Measurements from ENCODE around the gene TBC1D5.
"Not testable (repeated sequence)": the region's sequence is repeated elsewhere in the genome, so short reads cannot be mapped to it uniquely, and the experiment has no call there.

Gene TBC1D5

GRCh38 chr3:17747890-17748247, 5.4 kb upstream of the TBC1D5 start:
- no peak for DNase-seq (ENCODE audit: low read depth)

- DNase-seq (ENCODE audit: low read depth): no peak
Measured at GRCh38 chr3:17747174-17747889, 4.9 kb upstream of the TBC1D5 start.

- no peak for DNase-seq (ENCODE audit: low read depth)
Measured at GRCh38 chr3:17745894-17746293, 3.5 kb upstream of the TBC1D5 start.

GRCh38 chr3:17745301-17745700, 2.9 kb upstream of the TBC1D5 start:
- DNase-seq (ENCODE audit: low read depth): no peak

- DNase-seq (ENCODE audit: low read depth): no peak
Measured at GRCh38 chr3:17744693-17745092, 2.3 kb upstream of the TBC1D5 start.

- DNase-seq (ENCODE audit: low read depth): no peak
Measured at GRCh38 chr3:17743658-17743995, 1.2 kb upstream of the TBC1D5 start.

GRCh38 chr3:17742880-17743657, 638 bp upstream of the TBC1D5 start:
- DNase-seq (ENCODE audit: low read depth): no peak

- DNase-seq (ENCODE audit: low read depth): no peak
Measured at GRCh38 chr3:17741621-17742101, 770 bp downstream of the TBC1D5 start.

- no peak for DNase-seq (ENCODE audit: low read depth)
Measured at GRCh38 chr3:17740721-17741141, 1.7 kb downstream of the TBC1D5 start.

- no peak for DNase-seq (ENCODE audit: low read depth)
Measured at GRCh38 chr3:17738921-17739320, 3.5 kb downstream of the TBC1D5 start.

GRCh38 chr3:17738219-17738618, 4.2 kb downstream of the TBC1D5 start:
- no peak for DNase-seq (ENCODE audit: low read depth)

- no peak for DNase-seq (ENCODE audit: low read depth)
Measured at GRCh38 chr3:17737591-17737990, 4.8 kb downstream of the TBC1D5 start.

- not testable (repeated sequence) for DNase-seq (ENCODE audit: low read depth)
Measured at GRCh38 chr3:17735362-17735761, 7.1 kb downstream of the TBC1D5 start.

GRCh38 chr3:17733768-17734167, 8.7 kb downstream of the TBC1D5 start:
- no peak for DNase-seq (ENCODE audit: low read depth)

- DNase-seq (ENCODE audit: low read depth): no peak
Measured at GRCh38 chr3:17733215-17733614, 9.2 kb downstream of the TBC1D5 start.

- no peak for DNase-seq (ENCODE audit: low read depth)
Measured at GRCh38 chr3:17730318-17730967, 12.0 kb downstream of the TBC1D5 start.

- DNase-seq (ENCODE audit: low read depth): no peak
Measured at GRCh38 chr3:17726313-17726712, 16.1 kb downstream of the TBC1D5 start.

GRCh38 chr3:17725844-17726243, 16.6 kb downstream of the TBC1D5 start:
- not testable (repeated sequence) for DNase-seq (ENCODE audit: low read depth)

- no peak for DNase-seq (ENCODE audit: low read depth)
Measured at GRCh38 chr3:17724948-17725347, 17.5 kb downstream of the TBC1D5 start.

- no peak for DNase-seq (ENCODE audit: low read depth)
Measured at GRCh38 chr3:17724122-17724521, 18.3 kb downstream of the TBC1D5 start.

GRCh38 chr3:17717411-17717810, 25.0 kb downstream of the TBC1D5 start:
- DNase-seq (ENCODE audit: low read depth): no peak

GRCh38 chr3:17714473-17714872, 28.0 kb downstream of the TBC1D5 start:
- no peak for DNase-seq (ENCODE audit: low read depth)

GRCh38 chr3:17709236-17709810, 33.1 kb downstream of the TBC1D5 start:
- no peak for DNase-seq (ENCODE audit: low read depth)

Data from T-helper 22 cell (primary cell).